Fibroblast of gingiva (primary cell): Measurements from ENCODE around the gene DAZL.

Source experiments
- DNase-seq: peaks from one replicate; pipeline ENCODE4 v3.0.0-alpha.2; 2011; ENCODE audit warnings: low read depth

The DAZL gene

GRCh38 chr3:16543242-16543864 is 61.9 kb downstream of the DAZL start:
- DNase-seq, result no peak

DNA sequence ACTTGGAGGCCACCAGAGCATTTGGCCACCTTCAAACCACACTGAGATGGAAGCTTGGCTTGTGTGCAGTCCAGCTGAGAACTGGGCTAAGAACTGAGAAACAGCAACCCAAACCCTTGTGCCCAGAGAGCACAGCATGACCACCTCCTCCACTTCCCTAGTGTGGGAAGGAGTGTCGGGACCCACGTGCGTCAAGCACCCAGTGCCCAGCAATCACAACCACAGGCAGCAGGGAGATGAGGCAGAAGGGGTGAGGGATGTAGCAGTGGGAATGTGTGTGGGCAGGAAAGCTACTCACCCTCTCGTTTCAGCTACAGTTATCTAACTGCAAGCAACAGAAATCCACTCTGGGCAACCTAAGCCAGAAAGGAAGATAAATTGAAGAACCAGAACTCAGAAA is 66.7 kb downstream of the DAZL start:
- no peak for DNase-seq

DNA sequence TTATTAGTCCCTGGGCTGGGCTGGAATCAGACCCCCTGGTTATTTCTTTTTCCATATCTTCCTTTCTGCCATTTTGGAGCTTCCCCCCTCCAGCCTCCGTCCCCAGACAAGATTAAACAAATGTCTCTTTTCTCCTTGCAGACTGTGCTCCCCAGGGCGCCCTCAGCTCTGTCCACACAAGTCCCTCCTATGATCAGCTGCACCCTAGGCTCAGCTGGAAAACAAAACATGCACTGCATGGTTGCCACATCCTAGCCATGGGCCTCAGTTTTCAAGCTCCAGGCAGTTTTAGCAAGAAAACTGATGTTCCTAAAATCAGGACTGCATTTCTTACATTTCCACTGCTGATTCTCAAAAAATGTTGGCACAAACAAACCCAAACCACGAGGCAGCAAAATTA is 68.2 kb downstream of the DAZL start:
- no peak for DNase-seq
